Liver (tissue), 9 donors: ENCODE measurements around the gene RAD9A. TPM values are rescaled to one million over a fixed set of nuclear protein-coding genes. Genes with fewer than 3 reads are reported as not detected.

Experiments used
- DNase-seq: peaks from one replicate; pipeline ENCODE4 v3.0.0-alpha.2; 2017; ENCODE audit warnings: low spot score
- H3K27ac ChIP-seq, 2 donors: one replicate each; pipeline ENCODE4 v1.7.0; 2013; ENCODE audit warnings: inconsistent platforms in 2 of 2, low read length in 2 of 2, control low read depth in 1 of 2, low read depth in 1 of 2, mild to moderate bottlenecking in 1 of 2
- H3K27me3 ChIP-seq, 4 donors: one replicate each; pipeline versions ENCODE4 v1.6.1 to v1.7.0; 2013; ENCODE audit warnings: low read length in 3 of 4, inconsistent platforms in 1 of 4, mild to moderate bottlenecking in 1 of 4, moderate library complexity in 1 of 4; ENCODE audit not compliant: control insufficient read depth in 4 of 4, insufficient read depth in 4 of 4
- H3K36me3 ChIP-seq, 4 donors: one replicate each; pipeline versions ENCODE4 v1.6.1 to v1.7.0; 2013; ENCODE audit warnings: low read length in 3 of 4, mild to moderate bottlenecking in 3 of 4, low read depth in 1 of 4, moderate library complexity in 1 of 4; ENCODE audit not compliant: control insufficient read depth in 4 of 4, insufficient read depth in 3 of 4
- H3K4me1 ChIP-seq, 4 donors: one replicate each; pipeline versions ENCODE4 v1.6.1 to v1.7.0; 2013; ENCODE audit warnings: low read length in 3 of 4, mild to moderate bottlenecking in 3 of 4, moderate library complexity in 1 of 4; ENCODE audit not compliant: control insufficient read depth in 4 of 4, insufficient read depth in 4 of 4
- H3K4me3 ChIP-seq, 3 donors: one replicate each; pipeline versions ENCODE4 v1.6.1 to v1.7.0; 2013; ENCODE audit warnings: low read length in 3 of 3, control low read depth in 1 of 3, low read depth in 1 of 3, mild to moderate bottlenecking in 1 of 3
- H3K9ac ChIP-seq, 2 donors: one replicate each; pipeline ENCODE4 v1.7.0; 2013; ENCODE audit warnings: low read length in 2 of 2, mild to moderate bottlenecking in 2 of 2, moderate library complexity in 2 of 2, control low read depth in 1 of 2, low read depth in 1 of 2
- H3K9me3 ChIP-seq, 4 donors: one replicate each; pipeline versions ENCODE4 v1.6.1 to v1.7.0; 2013; ENCODE audit warnings: low read length in 3 of 4; ENCODE audit not compliant: control insufficient read depth in 4 of 4
- ATF3 ChIP-seq: IDR thresholded peaks from 2 replicates; pipeline ENCODE4 v1.6.1; 2016; ENCODE audit warnings: antibody characterized with exemption
- CTCF ChIP-seq: fragments of 150-350 bp; IDR thresholded peaks from 2 replicates; pipeline ENCODE4 v1.5.1; 2017; ENCODE audit warnings: improper control_type of control experiment, low read depth, low read length; ENCODE audit not compliant: missing input control
- EGR1 ChIP-seq, 2 donors: IDR thresholded peaks; 2 replicates each; pipeline ENCODE4 v1.6.1; 2016 to 2018; ENCODE audit warnings: antibody characterized with exemption in 2 of 2, low read depth in 2 of 2
- FOXA2 ChIP-seq: IDR thresholded peaks from 2 replicates; pipeline ENCODE4 v1.6.1; 2016; ENCODE audit warnings: antibody characterized with exemption
- GABPA ChIP-seq, 2 donors: IDR thresholded peaks in 1 of 2; conservative IDR thresholded peaks in 1 of 2; 2 replicates each; pipeline ENCODE4 v1.6.1; 2016; ENCODE audit warnings: antibody characterized with exemption in 2 of 2, mild to moderate bottlenecking in 1 of 2, moderate library complexity in 1 of 2
- HNF4A ChIP-seq, 2 donors: conservative IDR thresholded peaks; 2 replicates each; pipeline ENCODE4 v1.6.1; 2016; ENCODE audit warnings: antibody characterized with exemption in 2 of 2, mild to moderate bottlenecking in 2 of 2
- HNF4G ChIP-seq: IDR thresholded peaks from 2 replicates; pipeline ENCODE4 v1.6.1; 2016; ENCODE audit warnings: antibody characterized with exemption
- NR2F2 ChIP-seq: IDR thresholded peaks from 2 replicates; pipeline ENCODE4 v1.6.1; 2016; ENCODE audit warnings: antibody characterized with exemption
- RAD21 ChIP-seq, 2 donors: IDR thresholded peaks; 2 replicates each; pipeline ENCODE4 v1.6.1; 2016; ENCODE audit warnings: antibody characterized with exemption in 2 of 2, mild to moderate bottlenecking in 2 of 2
- RXRA ChIP-seq, 2 donors: IDR thresholded peaks; 2 replicates each; pipeline ENCODE4 v1.6.1; 2017 to 2018; ENCODE audit warnings: antibody characterized with exemption in 2 of 2, mild to moderate bottlenecking in 1 of 2
- TAF1 ChIP-seq: conservative IDR thresholded peaks from 2 replicates; pipeline ENCODE4 v1.6.1; 2016; ENCODE audit warnings: antibody characterized with exemption, mild to moderate bottlenecking
- ZBTB33 ChIP-seq: IDR thresholded peaks from 2 replicates; pipeline ENCODE4 v1.6.1; 2016; ENCODE audit warnings: antibody characterized with exemption
- WGBS: extraction: QIAGEN DNeasy Blood & Tissue Kit; methylation state at CpG from one replicate; pipeline ENCODE4 v1.1.7; 2013; 5-methylcytosine and 5-hydroxymethylcytosine counted together
- polyA plus RNA-seq, 2 donors: library from polyadenylated mRNA; stranded (reverse) in 1 of 2; unstranded in 1 of 2; fragments of 200-250 nt in 1 of 2; fragments of >200 nt in 1 of 2; fragmentation: Nextera tagmentation in 1 of 2; extraction: Ambion mirVana in 1 of 2; gene quantifications; one replicate each; pipeline versions ENCODE4 v1.2.1 to v1.2.3, GENCODE V29; 2013 to 2015
- total RNA-seq, 2 donors: library from RNA; depleted of rRNA; stranded (reverse); fragments of >200 nt; gene quantifications; one replicate each; pipeline ENCODE4 v1.2.3, GENCODE V29; 2014
- donor health status: healthy.
- donor health status: healthy.
- donor health status: healthy.
- donor health status: healthy.
- donor health status: healthy.

The RAD9A gene
- total and polyA plus RNA-seq, 4 donors = 4.5 to 8.6 (median 5.6) TPM

- peaks cover 8 to 24% (median 10%) of the 10 kb centered on the region in 4 donors for H3K4me1 ChIP-seq
- no peaks in the 10 kb centered on the region for H3K27me3 ChIP-seq
- TF ChIP-seq NR2F2 (no peak), EGR1 (IDR thresholded peaks at IDR 0.05; ENCODE audit: low read depth in 2 of 2) (no peak), CTCF (no peak), GABPA (IDR thresholded peaks at IDR 0.05 in 1 of 2, conservative IDR thresholded peaks at IDR 0.05 in 1 of 2) (no peak), HNF4A (conservative IDR thresholded peaks at IDR 0.05) (no peak), ATF3 (no peak), RXRA (IDR thresholded peaks at IDR 0.05) (no peak), RAD21 (IDR thresholded peaks at IDR 0.05) (no peak)
- H3K27ac ChIP-seq = no peak overlapping the region
- no peak for DNase-seq
- 74% methylated on average over 14 of the region's 14 CpGs for WGBS
- no peaks in the 10 kb centered on the region for H3K9me3 ChIP-seq
- no peak overlapping the region for H3K4me3 ChIP-seq
- no peak overlapping the region for H3K9ac ChIP-seq
- H3K36me3 ChIP-seq = no peaks in the 10 kb centered on the region
Observed at GRCh38 chr11:67370351-67371076, 21.3 kb upstream of the RAD9A start.

- Histone ChIP-seq H3K9ac (no peak overlapping the region), H3K27ac (peak overlapping the region in 1 of 2 donors; percentile 14), H3K9me3 (no peaks in the 10 kb centered on the region), H3K4me3 (no peak overlapping the region), H3K36me3 (no peaks in the 10 kb centered on the region), H3K27me3 (no peaks in the 10 kb centered on the region), H3K4me1 (peaks cover 8 to 24% (median 10%) of the 10 kb centered on the region in 4 donors)
- TF ChIP-seq RAD21 (IDR thresholded peaks at IDR 0.05) (peak in 1 of 2 donors; percentile 57), NR2F2 (no peak), ATF3 (no peak), CTCF (peak; percentile 44), GABPA (IDR thresholded peaks at IDR 0.05 in 1 of 2, conservative IDR thresholded peaks at IDR 0.05 in 1 of 2) (no peak)
- no peak for DNase-seq
- WGBS = 52% methylated on average over 8 of the region's 8 CpGs
Observed at GRCh38 chr11:67371189-67371910, 20.4 kb upstream of the RAD9A start.

- H3K9ac ChIP-seq = no peak overlapping the region
- WGBS = 25% methylated on average over 16 of the region's 16 CpGs
- H3K9me3 ChIP-seq = no peaks in the 10 kb centered on the region
- DNase-seq = no peak
- peak overlapping the region in 1 of 2 donors; percentile 14 for H3K27ac ChIP-seq
- peak overlapping the region in 1 of 3 donors; percentile 75 for H3K4me3 ChIP-seq
- H3K4me1 ChIP-seq = peaks cover 8 to 24% (median 10%) of the 10 kb centered on the region in 4 donors
- H3K36me3 ChIP-seq = no peaks in the 10 kb centered on the region
- TF ChIP-seq ZBTB33 (no peak), CTCF (no peak), TAF1 (no peak), ATF3 (no peak), FOXA2 (no peak), NR2F2 (no peak), HNF4G (no peak)
- H3K27me3 ChIP-seq = no peaks in the 10 kb centered on the region
Observed at GRCh38 chr11:67371911-67372320, 19.9 kb upstream of the RAD9A start.
